ENCODE measurements around the gene HNRNPLL.

The HNRNPLL gene

DNA sequence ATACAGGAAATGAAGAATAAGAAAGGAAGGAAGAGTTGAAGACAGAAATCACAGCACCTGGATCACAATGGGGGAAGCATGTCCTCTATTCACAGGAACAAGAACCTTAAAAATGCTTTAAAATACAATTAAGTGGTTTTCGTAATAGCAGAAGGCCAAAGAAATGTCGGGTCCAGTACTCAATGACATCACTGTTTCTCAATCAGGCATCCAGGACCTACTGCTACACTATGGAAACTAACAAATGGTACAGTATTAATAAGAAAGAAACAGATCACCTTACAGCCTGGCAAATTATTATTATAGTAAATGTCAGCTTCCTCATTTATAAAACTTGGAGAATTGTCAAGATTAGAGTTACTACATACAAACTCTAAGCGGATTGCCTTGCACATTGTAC lies 15.8 kb downstream of the HNRNPLL start:
- TF ChIP-seq, protein P1, sequence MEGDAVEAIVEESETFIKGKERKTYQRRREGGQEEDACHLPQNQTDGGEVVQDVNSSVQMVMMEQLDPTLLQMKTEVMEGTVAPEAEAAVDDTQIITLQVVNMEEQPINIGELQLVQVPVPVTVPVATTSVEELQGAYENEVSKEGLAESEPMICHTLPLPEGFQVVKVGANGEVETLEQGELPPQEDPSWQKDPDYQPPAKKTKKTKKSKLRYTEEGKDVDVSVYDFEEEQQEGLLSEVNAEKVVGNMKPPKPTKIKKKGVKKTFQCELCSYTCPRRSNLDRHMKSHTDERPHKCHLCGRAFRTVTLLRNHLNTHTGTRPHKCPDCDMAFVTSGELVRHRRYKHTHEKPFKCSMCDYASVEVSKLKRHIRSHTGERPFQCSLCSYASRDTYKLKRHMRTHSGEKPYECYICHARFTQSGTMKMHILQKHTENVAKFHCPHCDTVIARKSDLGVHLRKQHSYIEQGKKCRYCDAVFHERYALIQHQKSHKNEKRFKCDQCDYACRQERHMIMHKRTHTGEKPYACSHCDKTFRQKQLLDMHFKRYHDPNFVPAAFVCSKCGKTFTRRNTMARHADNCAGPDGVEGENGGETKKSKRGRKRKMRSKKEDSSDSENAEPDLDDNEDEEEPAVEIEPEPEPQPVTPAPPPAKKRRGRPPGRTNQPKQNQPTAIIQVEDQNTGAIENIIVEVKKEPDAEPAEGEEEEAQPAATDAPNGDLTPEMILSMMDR (conservative IDR thresholded peaks at IDR 0.05), result no peak
- no peak for TF ChIP-seq ZFX (IDR thresholded peaks at IDR 0.05)
- H3K27ac ChIP-seq, result no peak overlapping the region

DNA sequence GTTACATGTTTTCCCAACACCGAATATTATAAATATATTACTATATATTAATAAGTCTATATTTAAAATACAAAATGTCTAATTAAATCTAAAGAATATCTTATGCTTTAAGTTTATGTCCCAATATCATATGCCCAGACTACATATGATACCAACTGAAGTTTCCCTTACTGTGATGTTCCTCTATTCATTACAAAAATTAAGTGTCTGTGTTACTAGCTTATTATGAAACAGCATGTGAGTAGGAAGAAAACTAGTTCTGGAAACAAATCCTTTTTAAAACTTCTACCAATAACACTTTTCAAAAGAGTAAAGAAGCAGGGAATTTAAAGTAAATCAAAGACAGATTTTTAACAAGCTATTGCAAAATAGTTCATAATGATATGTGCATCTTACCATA lies 17.8 kb downstream of the HNRNPLL start:
- TF ChIP-seq, protein P1 (conservative IDR thresholded peaks at IDR 0.05), result no peak
- no peak for TF ChIP-seq ZFX (IDR thresholded peaks at IDR 0.05)
- H3K27ac ChIP-seq, result no peak overlapping the region

DNA sequence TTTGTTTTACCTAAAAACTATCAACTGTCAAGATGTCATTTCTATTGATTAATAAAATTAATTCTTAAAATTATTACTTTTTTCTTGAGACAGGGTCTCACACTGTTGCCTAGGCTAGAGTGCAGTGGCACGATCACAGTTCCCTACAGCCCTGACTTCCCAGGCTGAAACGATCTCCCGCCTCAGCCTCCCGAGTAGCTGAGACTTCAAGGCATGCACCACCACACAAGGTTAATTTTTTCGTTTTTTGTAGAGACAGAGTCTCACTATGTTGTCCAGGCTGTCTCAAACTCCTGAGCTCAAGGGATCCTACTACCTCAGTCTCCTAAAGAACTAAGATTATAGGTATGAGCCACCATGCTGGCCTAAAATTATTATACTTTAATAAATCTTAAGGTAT lies 18.7 kb downstream of the HNRNPLL start:
- no peak for TF ChIP-seq ZFX (IDR thresholded peaks at IDR 0.05)
- TF ChIP-seq, protein P1 (conservative IDR thresholded peaks at IDR 0.05), result no peak
- H3K27ac ChIP-seq, result no peak overlapping the region

DNA sequence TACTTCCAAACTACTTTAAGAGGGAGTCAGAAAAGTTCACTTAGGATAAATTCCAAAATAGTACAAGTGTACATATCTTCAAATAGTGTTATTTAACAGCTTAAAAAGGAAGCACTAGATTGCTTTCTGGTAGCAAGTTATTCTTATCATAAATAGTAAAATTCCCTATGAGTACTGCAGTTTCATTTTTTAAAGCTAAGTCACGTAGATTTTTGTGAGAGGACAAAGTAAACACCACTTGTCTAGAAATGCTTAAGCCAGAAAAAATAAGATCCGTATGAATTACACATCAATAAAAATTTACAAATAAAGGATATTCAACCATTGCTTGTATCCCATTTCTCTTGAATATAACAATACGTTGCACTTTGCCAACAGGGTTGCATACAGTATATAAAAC lies 19.2 kb downstream of the HNRNPLL start:
- TF ChIP-seq ZFX (IDR thresholded peaks at IDR 0.05), result no peak
- TF ChIP-seq, protein P1 (conservative IDR thresholded peaks at IDR 0.05), result no peak

DNA sequence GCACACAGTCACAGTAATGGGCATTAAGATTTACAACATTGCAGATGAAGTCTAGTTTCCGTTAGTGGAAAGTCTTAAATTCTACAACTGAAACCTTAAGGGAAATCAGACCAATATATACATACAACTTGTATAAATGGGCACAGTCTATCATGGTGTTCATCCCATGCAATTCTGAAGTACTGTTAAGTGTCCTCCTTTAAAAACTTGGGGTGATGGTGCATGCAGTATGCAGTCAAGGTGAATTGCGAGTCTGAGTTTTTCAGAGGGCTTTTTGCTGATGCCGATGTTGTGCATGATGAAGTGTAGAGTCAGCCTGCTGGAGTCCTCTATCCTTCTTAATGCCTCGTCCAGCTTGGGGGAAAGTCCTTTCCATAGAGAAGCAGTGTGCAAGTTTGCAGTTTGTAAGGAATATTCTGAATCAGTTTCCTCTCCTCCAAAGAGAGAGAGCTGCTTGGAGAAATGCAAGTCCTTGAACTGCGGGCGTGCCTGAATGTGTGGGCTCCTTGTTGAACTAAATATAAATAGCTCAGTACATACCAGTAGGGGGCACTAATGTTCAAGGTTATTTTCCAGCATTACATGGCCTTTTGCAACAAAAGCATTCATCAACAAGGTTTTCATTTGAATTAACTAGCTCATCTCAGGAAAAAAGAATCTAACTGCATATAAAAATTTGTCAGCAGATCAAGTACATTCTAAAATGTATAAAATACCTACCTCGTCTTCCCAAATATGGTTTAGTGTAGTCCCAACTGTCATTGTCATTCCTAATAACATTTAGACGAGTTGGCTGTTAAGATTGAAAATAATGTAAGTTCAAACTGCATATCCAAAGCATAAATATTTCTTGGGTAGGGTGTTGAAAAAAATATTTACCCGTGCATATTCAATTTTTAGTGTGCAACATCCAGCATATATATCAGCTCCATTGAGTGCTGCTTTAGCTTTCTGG lies 21.3 kb downstream of the HNRNPLL start:
- no peak overlapping the region for H3K27ac ChIP-seq
- no peak for TF ChIP-seq ZFX (IDR thresholded peaks at IDR 0.05)
- TF ChIP-seq, protein P1 (conservative IDR thresholded peaks at IDR 0.05), result peak; percentile 65

More for the DNA sequence above, 19.2 kb downstream of the HNRNPLL start:
- H3K27ac ChIP-seq, result no peak overlapping the region

DNA sequence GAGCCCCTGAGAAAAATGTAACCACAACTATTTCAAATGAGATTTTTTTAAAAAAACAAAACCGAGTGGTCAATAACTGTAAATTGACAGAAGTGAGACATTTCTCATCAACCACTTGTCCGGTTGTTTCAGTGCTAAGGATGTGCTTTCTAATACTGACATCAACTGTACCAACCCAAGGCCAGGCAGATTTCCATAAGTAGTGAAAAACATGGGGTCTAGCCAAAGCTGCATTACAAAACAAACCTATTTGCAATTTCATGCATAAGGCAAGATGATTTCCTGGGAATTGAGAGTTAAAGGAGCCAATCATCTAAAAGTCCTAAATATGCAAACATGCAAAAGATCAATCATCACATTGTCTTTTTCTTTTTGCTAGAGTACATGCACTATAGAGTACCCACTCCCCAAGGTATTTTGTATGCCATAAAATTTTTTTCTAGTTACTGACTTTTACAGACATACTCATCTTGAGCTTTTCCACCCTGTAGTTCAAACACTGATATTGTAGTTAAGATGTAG lies 22.6 kb downstream of the HNRNPLL start:
- TF ChIP-seq, protein P1 (conservative IDR thresholded peaks at IDR 0.05), result no peak
- TF ChIP-seq ZFX (IDR thresholded peaks at IDR 0.05), result no peak

DNA sequence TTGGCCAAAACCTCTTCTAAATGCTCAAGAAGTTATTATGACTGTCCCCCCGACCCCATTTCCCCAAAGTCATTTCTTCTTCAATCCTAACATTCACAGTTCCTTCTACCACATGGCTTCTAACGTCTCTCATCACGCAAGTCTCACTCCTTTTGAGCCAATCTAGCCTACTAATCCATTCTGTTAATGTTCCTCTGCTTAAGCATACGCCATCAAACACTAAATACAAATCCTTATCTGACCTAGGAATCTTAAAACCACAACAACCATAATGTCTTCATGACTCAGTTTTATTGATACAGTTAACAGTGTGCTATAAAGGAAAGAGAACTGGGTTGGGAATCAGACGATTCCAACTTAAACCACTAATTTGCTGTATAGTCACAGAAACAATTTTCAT lies 23.9 kb downstream of the HNRNPLL start:
- H3K27ac ChIP-seq, result no peak overlapping the region
- TF ChIP-seq ZFX (IDR thresholded peaks at IDR 0.05), result no peak
- TF ChIP-seq, protein P1 (conservative IDR thresholded peaks at IDR 0.05), result no peak

More for the DNA sequence above, 22.6 kb downstream of the HNRNPLL start:
- no peak overlapping the region for H3K27ac ChIP-seq
